Measurements from ENCODE around the gene NPR2.
A peak's percentile ranks its signal among the peaks of the same experiment; 100 is the strongest.

Gene NPR2

GRCh38 chr9:35758475-35759050, 32.8 kb upstream of the NPR2 start:
- no peak for DNase-seq
- no peak for TF ChIP-seq CTCF (IDR thresholded peaks at IDR 0.05; ENCODE audit: low read depth, low read length)
- Histone ChIP-seq H3K27me3 (no peaks in the 10 kb centered on the region), H3K4me3 (ENCODE audit: low read depth, low read length) (peak overlapping the region; percentile 80; the same call in 1 of the 2 replicates), H3K4me1 (no peaks in the 10 kb centered on the region), H3K9me3 (no peaks in the 10 kb centered on the region), H3K36me3 (no peaks in the 10 kb centered on the region)

GRCh38 chr9:35759795-35760194, 31.6 kb upstream of the NPR2 start:
- no peak for DNase-seq
- Histone ChIP-seq H3K36me3 (no peaks in the 10 kb centered on the region), H3K27me3 (no peaks in the 10 kb centered on the region), H3K4me3 (ENCODE audit: low read depth, low read length) (no peak overlapping the region), H3K4me1 (no peaks in the 10 kb centered on the region), H3K9me3 (no peaks in the 10 kb centered on the region)
- no peak for TF ChIP-seq CTCF (IDR thresholded peaks at IDR 0.05; ENCODE audit: low read depth, low read length)

GRCh38 chr9:35760651-35761050, 30.7 kb upstream of the NPR2 start:
- H3K27me3 ChIP-seq, result no peaks in the 10 kb centered on the region
- no peak overlapping the region for H3K4me3 ChIP-seq (ENCODE audit: low read depth, low read length)
- no peaks in the 10 kb centered on the region for H3K9me3 ChIP-seq
- H3K36me3 ChIP-seq, result no peaks in the 10 kb centered on the region
- no peak for DNase-seq
- TF ChIP-seq CTCF (IDR thresholded peaks at IDR 0.05; ENCODE audit: low read depth, low read length), result no peak
- H3K4me1 ChIP-seq, result no peaks in the 10 kb centered on the region

- TF ChIP-seq CTCF (IDR thresholded peaks at IDR 0.05; ENCODE audit: low read depth, low read length), result no peak
- Histone ChIP-seq H3K4me1 (peaks cover 11% of the 10 kb centered on the region), H3K36me3 (no peaks in the 10 kb centered on the region)
Observed at GRCh38 chr9:35763181-35763580, 28.2 kb upstream of the NPR2 start.

GRCh38 chr9:35763803-35764202, 27.6 kb upstream of the NPR2 start:
- peaks cover 11% of the 10 kb centered on the region for H3K4me1 ChIP-seq
- no peaks in the 10 kb centered on the region for H3K9me3 ChIP-seq
- H3K36me3 ChIP-seq, result no peaks in the 10 kb centered on the region
- H3K27me3 ChIP-seq, result no peaks in the 10 kb centered on the region
- no peak overlapping the region for H3K4me3 ChIP-seq (ENCODE audit: low read depth, low read length)
- no peak for DNase-seq
- no peak for TF ChIP-seq CTCF (IDR thresholded peaks at IDR 0.05; ENCODE audit: low read depth, low read length)

More at GRCh38 chr9:35763181-35763580, 28.2 kb upstream of the NPR2 start:
- no peaks in the 10 kb centered on the region for H3K9me3 ChIP-seq
- no peak overlapping the region for H3K4me3 ChIP-seq (ENCODE audit: low read depth, low read length)
- no peaks in the 10 kb centered on the region for H3K27me3 ChIP-seq
- DNase-seq, result no peak

GRCh38 chr9:35766997-35767396, 24.4 kb upstream of the NPR2 start:
- Histone ChIP-seq H3K27me3 (no peaks in the 10 kb centered on the region), H3K4me3 (ENCODE audit: low read depth, low read length) (no peak overlapping the region), H3K4me1 (peaks cover 24% of the 10 kb centered on the region), H3K9me3 (no peaks in the 10 kb centered on the region), H3K36me3 (no peaks in the 10 kb centered on the region)
- no peak for TF ChIP-seq CTCF (IDR thresholded peaks at IDR 0.05; ENCODE audit: low read depth, low read length)
- no peak for DNase-seq

Measured in BE2C (cell line).